H9 (cell line): ENCODE data around the gene CD59. TPM values are rescaled to one million over a fixed set of nuclear protein-coding genes. Genes with fewer than 3 reads are reported as not detected.

Experiments used
- DNase-seq: peaks from one replicate; pipeline ENCODE4 v3.0.0-alpha.2; 2017
- H2AFZ ChIP-seq: one replicate; pipeline ENCODE4 v1.6.1; 2013; ENCODE audit warnings: mild to moderate bottlenecking, low read length, control low read depth, moderate library complexity
- H2AK5ac ChIP-seq: 2 replicates; pipeline ENCODE4 v1.6.1; 2013; ENCODE audit warnings: low read length, control low read depth, mixed read lengths; ENCODE audit not compliant: insufficient read length
- H2BK120ac ChIP-seq: one replicate; pipeline ENCODE4 v1.6.1; 2013; ENCODE audit warnings: low read depth, mild to moderate bottlenecking, low read length, control low read depth, inconsistent platforms; ENCODE audit not compliant: poor library complexity, severe bottlenecking
- H2BK12ac ChIP-seq: 2 replicates; pipeline ENCODE4 v1.6.1; 2013; ENCODE audit warnings: low read length, control low read depth, mixed read lengths, low read depth; ENCODE audit not compliant: insufficient read length
- H2BK15ac ChIP-seq: 2 replicates; pipeline ENCODE4 v1.6.1; 2013; ENCODE audit warnings: low read depth, low read length, control low read depth
- H2BK20ac ChIP-seq: one replicate; pipeline ENCODE4 v1.6.1; 2013; ENCODE audit warnings: low read depth, mild to moderate bottlenecking, low read length, control low read depth, inconsistent platforms; ENCODE audit not compliant: poor library complexity, severe bottlenecking
- H2BK5ac ChIP-seq: 2 replicates; pipeline ENCODE4 v1.6.1; 2013; ENCODE audit warnings: low read length, control low read depth, mixed read lengths; ENCODE audit not compliant: insufficient read length
- H3K14ac ChIP-seq: 2 replicates; pipeline ENCODE4 v1.6.1; 2013; ENCODE audit warnings: low read length, control low read depth; ENCODE audit not compliant: insufficient read depth
- H3K18ac ChIP-seq: 2 replicates; pipeline ENCODE4 v1.6.1; 2013; ENCODE audit warnings: low read depth, mild to moderate bottlenecking, mixed read lengths, low read length, control low read depth; ENCODE audit not compliant: insufficient read length
- H3K23ac ChIP-seq: 2 replicates; pipeline ENCODE4 v1.6.1; 2013; ENCODE audit warnings: low read length, control low read depth, mixed read lengths, low read depth; ENCODE audit not compliant: insufficient read length
- H3K23me2 ChIP-seq: 2 replicates; pipeline ENCODE4 v1.6.1; 2013; ENCODE audit warnings: low read depth, mild to moderate bottlenecking, mixed read lengths, low read length, control low read depth; ENCODE audit not compliant: insufficient read length, poor library complexity, severe bottlenecking
- H3K27ac ChIP-seq: 2 replicates; pipeline ENCODE4 v1.5.1; 2013; ENCODE audit warnings: low read length, control low read depth, mixed read lengths, low read depth; ENCODE audit not compliant: insufficient read length
- H3K27me3 ChIP-seq: 2 replicates; pipeline ENCODE4 v1.6.1; 2013; ENCODE audit warnings: low read length, control low read depth, inconsistent platforms; ENCODE audit not compliant: insufficient read depth
- H3K4ac ChIP-seq: 2 replicates; pipeline ENCODE4 v1.6.1; 2013; ENCODE audit warnings: low read depth, mild to moderate bottlenecking, control low read depth, inconsistent platforms, low read length, moderate library complexity
- H3K4me1 ChIP-seq: 2 replicates; pipeline ENCODE4 v1.6.1; 2013; ENCODE audit warnings: low read length, control low read depth, inconsistent platforms; ENCODE audit not compliant: insufficient read depth
- H3K4me2 ChIP-seq: 2 replicates; pipeline ENCODE4 v1.6.1; 2013; ENCODE audit warnings: low read length, control low read depth, mixed read lengths; ENCODE audit not compliant: insufficient read length, insufficient read depth
- H3K56ac ChIP-seq: 2 replicates; pipeline ENCODE4 v1.6.1; 2013; ENCODE audit warnings: low read depth, mild to moderate bottlenecking, mixed read lengths, low read length, control low read depth; ENCODE audit not compliant: insufficient read length
- H3K79me1 ChIP-seq: 2 replicates; pipeline ENCODE4 v1.6.1; 2013; ENCODE audit warnings: low read depth, mild to moderate bottlenecking, moderate library complexity, low read length, control low read depth, inconsistent platforms; ENCODE audit not compliant: insufficient read depth, poor library complexity, severe bottlenecking
- H3K79me2 ChIP-seq: 2 replicates; pipeline ENCODE4 v1.6.1; 2013; ENCODE audit warnings: low read length, control low read depth, inconsistent platforms; ENCODE audit not compliant: insufficient read depth
- H3K9ac ChIP-seq: 2 replicates; pipeline ENCODE4 v1.6.1; 2013; ENCODE audit warnings: low read length, control low read depth, mixed read lengths; ENCODE audit not compliant: insufficient read length; ENCODE audit errors: extremely low read depth
- H3K9me3 ChIP-seq: one replicate; pipeline ENCODE4 v1.6.1; 2013; ENCODE audit warnings: low read depth, low read length, inconsistent platforms; ENCODE audit not compliant: control insufficient read depth
- H3T11ph ChIP-seq: one replicate; pipeline ENCODE4 v1.6.1; 2013; ENCODE audit warnings: mild to moderate bottlenecking, low read length, control low read depth, inconsistent platforms
- H4K20me1 ChIP-seq: one replicate; pipeline ENCODE4 v1.6.1; 2013; ENCODE audit not compliant: control insufficient read depth, insufficient read length, insufficient read depth
- H4K5ac ChIP-seq: 2 replicates; pipeline ENCODE4 v1.6.1; 2013; ENCODE audit warnings: low read depth, mild to moderate bottlenecking, mixed read lengths, low read length, control low read depth; ENCODE audit not compliant: insufficient read length
- H4K8ac ChIP-seq: replicated peaks from 2 replicates; pipeline ENCODE4 v1.6.1; 2013; ENCODE audit warnings: low read length, control low read depth, mixed read lengths, low read depth; ENCODE audit not compliant: insufficient read length
- H4K91ac ChIP-seq: 2 replicates; pipeline ENCODE4 v1.6.1; 2013; ENCODE audit warnings: low read depth, mild to moderate bottlenecking, moderate library complexity, mixed read lengths, low read length, control low read depth; ENCODE audit not compliant: insufficient read length
- H3K27ac Mint-ChIP-seq, 3 experiments: 2 replicates in 2 of 3; 3 replicates in 1 of 3; pipeline ENCODE4 v1.8.0; 2020 to 2021; ENCODE audit warnings: mixed read lengths in 3 of 3, mild to moderate bottlenecking in 1 of 3, moderate library complexity in 1 of 3
- H3K27me3 Mint-ChIP-seq: 2 replicates; pipeline ENCODE4 v1.8.0; 2021; ENCODE audit warnings: low read depth, mild to moderate bottlenecking, moderate library complexity, mixed read lengths
- H3K36me3 Mint-ChIP-seq, 3 experiments: 2 replicates in 2 of 3; 3 replicates in 1 of 3; pipeline ENCODE4 v1.8.0; 2020 to 2021; ENCODE audit warnings: low read depth in 3 of 3, mixed read lengths in 3 of 3; ENCODE audit not compliant: insufficient read depth in 1 of 3
- H3K4me1 Mint-ChIP-seq, 2 experiments: 2 replicates each; pipeline ENCODE4 v1.8.0; 2020; ENCODE audit warnings: mixed read lengths in 2 of 2
- H3K4me3 Mint-ChIP-seq, 2 experiments: 2 replicates in 1 of 2; 3 replicates in 1 of 2; pipeline ENCODE4 v1.8.0; 2020 to 2021; ENCODE audit warnings: mild to moderate bottlenecking in 2 of 2, mixed read lengths in 2 of 2, moderate library complexity in 1 of 2
- H3K9me3 Mint-ChIP-seq, 2 experiments: 2 replicates in 1 of 2; 3 replicates in 1 of 2; pipeline ENCODE4 v1.8.0; 2020; ENCODE audit warnings: mild to moderate bottlenecking in 2 of 2, mixed read lengths in 2 of 2, moderate library complexity in 1 of 2
- WGBS: extraction: QIAGEN DNeasy Blood & Tissue Kit; methylation state at CpG from one replicate; pipeline ENCODE4 v1.1.7; 2013; ENCODE audit warnings: missing lambda C conversion rate, low lambda C conversion rate, mixed read lengths; ENCODE audit not compliant: insufficient read length; ENCODE audit errors: extremely low coverage; 5-methylcytosine and 5-hydroxymethylcytosine counted together
- total RNA-seq: library from RNA; stranded (reverse); gene quantifications from 2 replicates; pipeline ENCODE4 v1.2.1, GENCODE V29; 2021
- TF ChIP-seq, protein P1 (sequence below): fragments of 200-600 bp; sonication (generic); conservative IDR thresholded peaks from 3 replicates; pipeline ENCODE4 v1.8.0; 2021; ENCODE audit warnings: antibody characterized with exemption, mild to moderate bottlenecking

CD59 gene
- total RNA-seq, 1 experiment from 2014 or later: 91.5 TPM

DNA sequence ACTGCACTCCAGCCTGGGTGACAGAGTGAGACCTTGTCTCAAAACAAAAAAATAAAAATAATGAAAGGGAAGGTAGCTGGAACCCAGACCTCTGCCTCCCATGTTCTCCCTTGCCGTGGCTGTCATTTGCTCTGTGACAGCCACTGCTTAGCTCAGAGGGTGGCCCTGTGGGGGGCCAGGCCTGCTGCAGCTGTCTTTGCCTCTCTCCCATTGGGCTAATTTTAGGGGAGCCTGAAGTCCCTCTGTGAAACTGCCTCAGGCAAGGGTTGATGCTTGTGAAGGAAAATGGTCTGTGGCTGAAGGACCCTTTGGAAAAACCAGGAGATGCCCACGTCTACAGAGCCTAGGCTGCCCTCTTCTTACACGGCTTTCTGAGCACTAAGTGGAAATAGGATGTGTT is 78.5 kb downstream of the CD59 start:
- Histone ChIP-seq H2BK12ac (no peak overlapping the region), H3K9ac (no peak overlapping the region), H3K23ac (no peak overlapping the region), H4K5ac (no peak overlapping the region), H3K4ac (no peak overlapping the region), H3K27me3 (no peaks in the 10 kb centered on the region), H4K8ac (no peak overlapping the region), H3K4me2 (no peak overlapping the region), H3K9me3 (no peaks in the 10 kb centered on the region), H2BK20ac (no peak overlapping the region), H4K91ac (no peak overlapping the region), H3K23me2 (no peaks in the 10 kb centered on the region), H3K14ac (no peak overlapping the region), H2BK120ac (no peak overlapping the region), H2AK5ac (no peak overlapping the region), H3T11ph (no peak overlapping the region), H3K18ac (no peak overlapping the region), H3K79me1 (no peaks in the 10 kb centered on the region), H3K56ac (no peak overlapping the region), H3K27ac (no peak overlapping the region), H2AFZ (no peak overlapping the region), H3K79me2 (no peaks in the 10 kb centered on the region), H2BK15ac (no peak overlapping the region), H4K20me1 (no peaks in the 10 kb centered on the region), H3K4me1 (no peaks in the 10 kb centered on the region; the same call in none of the 2 replicates), H2BK5ac (no peak overlapping the region)
- no peaks in the 10 kb centered on the region for H3K27me3 Mint-ChIP-seq
- DNase-seq: no peak
- H3K36me3 Mint-ChIP-seq: no peaks in the 10 kb centered on the region
- no peak overlapping the region for H3K27ac Mint-ChIP-seq
- WGBS: no CpG with 5 or more reads among the region's 3 CpGs
- TF ChIP-seq, protein P1, sequence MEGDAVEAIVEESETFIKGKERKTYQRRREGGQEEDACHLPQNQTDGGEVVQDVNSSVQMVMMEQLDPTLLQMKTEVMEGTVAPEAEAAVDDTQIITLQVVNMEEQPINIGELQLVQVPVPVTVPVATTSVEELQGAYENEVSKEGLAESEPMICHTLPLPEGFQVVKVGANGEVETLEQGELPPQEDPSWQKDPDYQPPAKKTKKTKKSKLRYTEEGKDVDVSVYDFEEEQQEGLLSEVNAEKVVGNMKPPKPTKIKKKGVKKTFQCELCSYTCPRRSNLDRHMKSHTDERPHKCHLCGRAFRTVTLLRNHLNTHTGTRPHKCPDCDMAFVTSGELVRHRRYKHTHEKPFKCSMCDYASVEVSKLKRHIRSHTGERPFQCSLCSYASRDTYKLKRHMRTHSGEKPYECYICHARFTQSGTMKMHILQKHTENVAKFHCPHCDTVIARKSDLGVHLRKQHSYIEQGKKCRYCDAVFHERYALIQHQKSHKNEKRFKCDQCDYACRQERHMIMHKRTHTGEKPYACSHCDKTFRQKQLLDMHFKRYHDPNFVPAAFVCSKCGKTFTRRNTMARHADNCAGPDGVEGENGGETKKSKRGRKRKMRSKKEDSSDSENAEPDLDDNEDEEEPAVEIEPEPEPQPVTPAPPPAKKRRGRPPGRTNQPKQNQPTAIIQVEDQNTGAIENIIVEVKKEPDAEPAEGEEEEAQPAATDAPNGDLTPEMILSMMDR: no peak
- 0 out of 5 replicates have a peak, but pooled peaks cover 0 to 4% of the 10 kb centered on the region in 2 experiments for H3K9me3 Mint-ChIP-seq
- H3K4me3 Mint-ChIP-seq: no peak overlapping the region
- peaks cover 19 to 21% of the 10 kb centered on the region in 2 experiments for H3K4me1 Mint-ChIP-seq
